HG03354 (cell line): ENCODE measurements around the gene SRGAP1.
"Not testable (repeated sequence)": the region's sequence is repeated elsewhere in the genome, so short reads cannot be mapped to it uniquely, and the experiment has no call there.

ENCODE experiments used
- ATAC-seq: cut with Tn5 transposase; IDR thresholded peaks from one replicate; pipeline ENCODE4 v1.9.1; 2021; ENCODE audit warnings: mild to moderate bottlenecking; ENCODE audit not compliant: unreplicated experiment, poor library complexity, severe bottlenecking

Gene SRGAP1

DNA sequence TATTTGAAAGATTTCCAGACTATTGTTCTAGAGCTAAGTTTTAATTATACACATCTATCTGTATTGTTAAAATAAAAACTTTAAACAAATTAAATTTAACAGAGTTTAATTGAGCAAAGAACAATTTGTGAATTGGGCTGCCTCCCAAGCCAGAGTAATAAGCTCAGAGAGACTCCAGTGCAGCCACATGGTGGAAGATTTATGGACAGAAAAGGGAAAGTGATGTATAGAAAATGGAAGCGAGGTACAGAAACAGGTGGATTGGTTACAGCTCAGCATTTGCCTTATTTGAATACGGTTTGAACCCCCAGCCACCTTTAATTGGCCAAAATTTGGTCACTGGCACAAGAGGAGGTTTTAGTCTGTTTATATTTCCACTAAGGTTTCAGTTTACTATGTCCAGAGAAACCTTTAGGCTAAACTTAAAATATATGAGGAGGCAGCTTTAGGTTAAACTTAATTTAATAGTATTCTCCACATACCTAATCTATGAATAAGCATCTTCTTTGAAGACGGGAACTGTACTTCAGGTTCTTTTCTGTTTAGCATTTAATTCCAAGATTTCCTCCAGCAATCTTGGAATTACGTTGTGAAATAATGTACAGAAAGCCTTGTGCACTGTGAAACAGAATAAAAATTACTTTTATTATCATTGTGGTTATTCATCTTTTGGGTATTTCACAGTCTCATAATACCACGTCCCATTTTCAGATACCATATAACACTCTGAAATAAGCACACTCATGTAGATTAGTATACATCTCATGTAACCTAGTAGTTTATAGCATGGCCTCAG, 19.4 kb downstream of the SRGAP1 start:
- ATAC-seq: no peak

DNA sequence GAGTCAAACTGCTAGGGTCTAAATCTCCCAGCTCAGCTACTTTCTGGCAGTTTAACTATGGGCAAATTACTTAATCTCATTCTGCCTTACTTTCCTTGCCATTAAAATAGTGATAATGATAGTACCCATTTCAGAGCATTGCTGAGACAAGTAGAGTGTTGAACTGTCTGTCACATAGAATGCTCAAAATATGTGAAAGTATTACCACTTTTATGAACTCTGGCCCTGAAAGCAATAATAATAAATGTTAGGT, 19.9 kb downstream of the SRGAP1 start:
- no peak for ATAC-seq

DNA sequence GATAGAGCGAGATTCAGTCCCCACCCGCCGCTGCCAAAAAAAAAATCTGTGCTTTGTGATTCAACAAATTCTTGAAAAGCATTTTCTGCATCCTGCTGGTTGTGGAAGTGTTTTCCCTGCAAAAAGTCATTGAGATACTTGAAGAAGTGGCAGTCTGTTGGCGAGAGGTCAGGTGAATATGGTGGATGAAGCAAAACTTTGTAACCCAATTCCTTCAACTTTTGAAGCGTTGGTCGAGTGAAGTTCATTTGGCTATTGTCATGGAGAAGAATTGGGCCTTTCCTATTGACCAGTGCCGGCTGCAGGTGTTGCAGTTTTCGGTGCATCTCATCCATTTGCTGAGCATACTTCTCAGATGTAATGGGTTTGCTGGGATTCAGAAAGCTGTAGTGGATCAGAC, 20.9 kb downstream of the SRGAP1 start:
- no peak for ATAC-seq

DNA sequence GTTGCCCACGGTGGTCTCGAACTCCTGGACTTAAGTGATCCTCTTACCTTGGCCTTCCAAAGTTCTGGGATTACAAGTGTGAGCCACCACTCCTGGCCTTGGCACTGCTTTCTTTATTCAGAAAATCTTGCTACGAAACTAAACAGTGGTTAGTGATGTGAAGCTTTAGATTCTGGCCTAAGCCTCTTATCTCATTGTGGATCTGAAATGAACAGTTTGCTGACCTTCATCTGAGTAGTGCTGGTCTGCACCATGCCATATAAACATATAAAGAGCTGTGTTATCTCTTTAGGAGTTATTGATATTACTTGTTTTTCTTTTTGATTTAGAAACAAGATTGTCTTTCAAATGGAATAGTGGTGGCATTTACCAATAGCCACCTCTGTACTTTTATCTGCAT, 22.6 kb downstream of the SRGAP1 start:
- ATAC-seq: no peak

DNA sequence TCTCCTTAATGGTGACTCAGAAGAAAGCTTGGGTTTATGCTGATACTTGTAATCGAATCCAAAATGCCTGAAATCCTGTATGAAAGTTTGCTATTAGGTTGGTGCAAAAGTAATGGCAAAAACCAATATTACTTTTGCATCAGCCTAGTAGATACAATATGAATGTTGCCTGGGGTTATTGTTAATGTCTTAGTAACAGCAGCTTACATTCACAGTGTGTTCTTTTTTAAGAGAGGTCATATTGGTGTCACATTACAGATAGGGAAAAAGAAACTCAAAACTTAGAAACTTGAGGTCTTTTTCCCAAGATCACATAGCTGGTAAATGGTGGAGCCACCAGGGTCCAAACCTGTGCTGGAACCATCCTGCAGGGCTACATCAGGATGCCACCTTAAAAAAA, 25.2 kb downstream of the SRGAP1 start:
- ATAC-seq: no peak

DNA sequence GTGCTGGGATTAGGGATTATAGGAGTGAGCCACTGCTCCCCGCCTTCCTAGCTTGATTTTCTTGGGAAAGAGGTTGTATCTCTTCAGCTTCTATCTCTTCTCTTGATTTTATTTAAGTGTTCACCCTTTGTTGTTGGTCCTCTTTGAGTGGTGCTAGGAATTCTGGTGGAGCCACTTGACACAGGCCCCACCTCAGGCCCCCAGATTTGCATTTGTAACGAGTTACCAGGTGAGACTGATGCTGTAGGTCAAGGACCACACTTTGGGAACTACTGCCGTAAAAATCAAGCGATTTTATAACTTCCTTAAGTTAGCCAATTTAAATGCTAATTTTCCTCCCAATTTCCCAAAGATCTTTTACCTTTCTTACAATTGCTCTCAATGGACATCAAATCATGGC, 26.3 kb downstream of the SRGAP1 start:
- ATAC-seq: no peak

DNA sequence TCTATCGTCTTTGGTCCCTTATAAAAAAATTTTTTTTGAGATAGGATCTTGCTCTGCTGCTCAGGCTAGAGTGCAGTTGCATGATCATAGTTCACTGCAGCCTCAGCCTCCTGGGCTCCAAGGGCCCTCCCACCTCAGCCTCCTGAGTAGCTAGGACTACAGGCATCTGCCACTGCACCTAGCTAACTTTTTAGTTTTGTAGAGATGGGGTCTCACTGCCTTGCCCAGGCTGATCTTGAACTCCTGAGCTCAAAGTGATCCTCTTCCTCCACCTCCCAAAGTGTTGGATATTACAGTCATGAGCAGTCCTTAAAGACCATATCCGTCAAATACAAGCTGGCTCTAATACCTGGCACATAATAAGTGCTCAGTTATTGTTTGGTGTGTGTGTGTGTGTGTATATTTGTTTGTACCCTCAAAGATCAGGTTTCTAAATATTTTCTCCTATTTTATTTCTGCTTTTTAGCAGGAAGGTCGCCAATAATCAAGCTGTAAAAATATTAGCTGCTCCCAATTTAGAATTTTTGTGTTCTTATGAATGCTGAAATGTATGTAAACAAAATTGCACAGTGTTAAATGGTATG, 30.5 kb downstream of the SRGAP1 start:
- no peak for ATAC-seq

DNA sequence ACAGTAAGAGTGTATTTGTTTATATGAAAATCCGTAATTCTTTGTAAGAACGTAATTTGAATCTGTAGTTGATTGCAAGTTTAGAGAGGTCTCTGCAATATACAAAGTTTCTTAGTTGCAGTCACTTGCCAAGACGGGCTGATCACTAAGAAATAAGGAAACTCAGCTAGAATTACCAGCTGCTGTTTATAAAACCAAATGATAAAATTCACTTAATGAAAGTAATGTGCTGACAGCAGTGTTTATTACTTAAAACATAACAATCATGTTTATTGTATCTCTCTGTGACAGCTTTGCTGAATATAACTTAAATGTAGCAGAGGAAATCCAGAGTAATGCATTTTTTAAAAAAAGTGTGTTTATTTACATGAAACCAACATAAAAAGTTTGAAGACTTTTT, 31.2 kb downstream of the SRGAP1 start:
- ATAC-seq: no peak

DNA sequence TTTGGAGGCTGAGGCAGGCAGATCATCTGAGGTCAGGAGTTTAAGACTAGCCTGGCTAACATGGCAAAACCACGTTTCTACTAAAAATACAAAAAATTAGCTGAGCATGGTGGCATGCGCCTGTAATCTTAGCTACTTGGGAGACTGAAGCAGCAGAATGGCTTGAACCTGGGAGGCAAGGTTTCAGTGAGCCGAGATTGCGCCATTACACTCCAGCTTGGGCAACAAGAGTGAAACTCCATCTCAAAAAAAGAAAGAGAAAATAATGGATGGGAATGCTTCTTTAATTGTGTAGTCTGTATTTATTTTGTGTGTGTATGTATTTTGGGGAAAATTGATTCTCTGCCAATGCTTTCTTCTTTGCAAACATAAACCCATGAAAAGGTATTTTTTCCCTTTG, 32.5 kb downstream of the SRGAP1 start:
- no peak for ATAC-seq

DNA sequence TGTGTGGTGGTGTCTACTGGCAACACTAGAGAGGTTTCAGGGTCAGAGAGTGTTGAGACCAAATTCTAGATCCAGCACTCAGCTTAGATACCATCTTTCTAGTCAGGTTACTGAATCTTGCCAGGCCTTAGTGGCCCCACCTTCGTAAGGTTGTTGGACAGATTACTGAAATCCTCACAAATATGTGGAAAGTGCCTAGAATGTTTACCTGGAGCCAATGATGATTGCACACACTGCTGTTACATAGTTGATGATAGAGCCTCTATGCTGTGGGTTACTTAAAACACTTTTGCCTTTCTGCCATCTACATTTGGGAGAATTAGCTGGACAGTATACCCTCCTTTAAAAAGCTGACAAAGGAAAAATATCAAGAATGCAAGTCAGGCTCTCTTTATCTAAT, 33.2 kb downstream of the SRGAP1 start:
- no peak for ATAC-seq

DNA sequence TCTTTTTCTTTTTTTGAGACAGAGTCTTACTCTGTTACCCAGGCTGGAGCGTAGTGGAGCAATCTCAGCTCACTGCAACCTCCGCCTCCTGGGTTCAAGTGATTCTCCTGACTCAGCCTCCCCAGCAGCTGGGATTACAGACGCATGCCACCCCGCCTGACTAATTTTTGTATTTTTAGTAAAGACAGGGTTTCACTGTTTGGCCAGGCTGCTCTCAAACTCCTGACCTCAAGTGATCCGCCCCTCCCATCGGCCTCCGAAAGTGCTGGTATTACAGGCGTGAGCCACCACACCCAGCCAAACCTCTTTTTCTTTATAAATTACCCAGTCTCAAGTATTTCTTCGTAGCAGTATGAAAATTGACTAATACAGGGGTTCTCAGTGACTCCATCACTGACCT, 35.7 kb downstream of the SRGAP1 start:
- ATAC-seq: not testable (repeated sequence)

DNA sequence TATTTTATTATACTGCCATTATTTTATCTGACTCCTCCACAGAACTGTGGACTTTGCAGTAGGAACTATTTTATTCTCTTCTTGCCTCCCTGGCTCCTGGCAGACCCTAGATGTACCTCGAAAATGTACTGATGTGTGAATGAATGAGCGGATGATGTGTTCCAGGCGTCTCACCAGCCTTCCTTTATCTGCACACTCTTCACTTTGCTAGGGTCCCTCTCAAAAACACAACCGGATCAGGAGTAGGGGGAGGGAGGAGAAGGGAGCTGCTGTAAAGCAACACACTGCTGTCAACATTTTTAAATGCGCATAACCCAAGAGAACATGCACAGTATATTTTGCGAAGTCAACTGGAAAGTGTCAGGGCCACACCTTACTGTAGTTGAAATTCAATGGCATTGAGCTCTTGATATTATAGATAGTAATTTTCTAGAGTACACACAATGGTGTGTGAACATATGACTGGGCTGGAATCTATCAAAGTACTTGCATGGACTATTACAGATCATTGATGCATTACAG, 36.3 kb downstream of the SRGAP1 start:
- no peak for ATAC-seq

DNA sequence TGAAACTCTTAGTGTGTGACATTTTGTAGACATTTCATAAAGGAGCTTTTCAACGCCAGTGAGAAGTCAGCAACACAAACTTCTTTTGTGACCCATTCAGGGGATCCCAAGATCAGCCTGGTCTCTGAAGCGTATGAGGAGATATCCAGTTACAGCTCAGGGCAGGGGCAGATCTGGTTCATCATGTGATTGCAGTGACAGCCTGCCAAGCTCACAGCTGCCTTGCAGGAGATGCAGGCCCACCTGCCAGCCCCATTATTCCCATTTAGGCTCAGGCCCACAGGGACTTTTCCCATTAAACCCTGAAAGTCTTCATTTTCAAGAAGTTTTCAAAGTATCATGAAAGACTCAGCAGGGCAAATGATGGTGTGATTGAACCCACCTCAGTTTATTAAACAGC, 38.3 kb downstream of the SRGAP1 start:
- no peak for ATAC-seq

DNA sequence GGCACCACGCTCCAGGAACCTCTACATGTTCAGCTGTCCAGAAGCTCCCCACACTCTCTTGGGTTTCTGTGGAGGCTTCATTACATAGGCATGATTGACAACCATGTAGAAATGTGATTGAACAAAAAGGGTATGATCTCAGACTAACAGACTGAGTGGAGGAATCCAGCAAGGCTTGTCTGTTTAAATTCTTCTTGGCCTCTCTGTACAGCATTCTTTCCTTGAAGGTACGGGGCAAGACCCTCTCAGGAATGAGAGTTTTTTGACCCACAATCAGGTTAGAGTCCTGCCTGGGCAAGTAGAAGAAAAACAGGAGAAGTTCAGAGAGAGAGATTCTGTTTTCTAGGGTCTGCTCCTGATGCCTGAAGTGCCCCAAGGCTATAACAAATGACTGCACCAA, 40.9 kb downstream of the SRGAP1 start:
- no peak for ATAC-seq

DNA sequence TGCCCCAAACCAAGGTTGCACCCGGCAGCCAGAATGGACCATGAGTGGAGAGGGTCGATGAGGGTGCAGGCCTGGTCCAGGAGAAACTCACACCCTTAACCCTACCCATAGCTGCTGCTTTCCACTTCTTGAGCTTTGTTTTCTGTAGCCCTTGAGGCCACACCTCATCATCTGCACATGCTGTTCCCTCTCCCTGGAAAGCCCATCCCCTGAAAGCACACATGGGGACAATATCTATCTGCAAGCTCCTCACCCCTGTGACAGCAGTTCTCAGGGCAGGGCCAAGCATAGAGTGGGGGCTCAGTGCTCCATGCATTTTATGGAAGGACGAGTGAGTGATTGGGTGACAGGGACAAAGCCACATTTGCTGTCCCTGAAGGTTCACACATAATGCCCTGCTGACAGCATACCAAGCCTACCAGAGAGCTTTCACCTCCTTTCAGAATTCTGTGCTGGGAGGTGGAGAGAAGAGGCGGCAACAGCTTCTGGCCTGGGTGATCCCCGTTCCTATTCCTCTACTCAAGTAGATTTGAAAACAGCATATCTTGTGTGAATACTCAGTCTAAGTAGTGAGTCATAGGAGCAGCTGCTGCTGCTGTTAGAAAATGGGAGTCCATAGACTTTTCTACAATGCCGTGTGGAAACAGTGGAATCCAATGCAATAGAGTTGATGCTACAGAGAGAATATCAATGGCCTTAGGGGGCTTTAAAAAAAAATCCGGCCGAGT, 44.6 kb downstream of the SRGAP1 start:
- ATAC-seq: no peak

DNA sequence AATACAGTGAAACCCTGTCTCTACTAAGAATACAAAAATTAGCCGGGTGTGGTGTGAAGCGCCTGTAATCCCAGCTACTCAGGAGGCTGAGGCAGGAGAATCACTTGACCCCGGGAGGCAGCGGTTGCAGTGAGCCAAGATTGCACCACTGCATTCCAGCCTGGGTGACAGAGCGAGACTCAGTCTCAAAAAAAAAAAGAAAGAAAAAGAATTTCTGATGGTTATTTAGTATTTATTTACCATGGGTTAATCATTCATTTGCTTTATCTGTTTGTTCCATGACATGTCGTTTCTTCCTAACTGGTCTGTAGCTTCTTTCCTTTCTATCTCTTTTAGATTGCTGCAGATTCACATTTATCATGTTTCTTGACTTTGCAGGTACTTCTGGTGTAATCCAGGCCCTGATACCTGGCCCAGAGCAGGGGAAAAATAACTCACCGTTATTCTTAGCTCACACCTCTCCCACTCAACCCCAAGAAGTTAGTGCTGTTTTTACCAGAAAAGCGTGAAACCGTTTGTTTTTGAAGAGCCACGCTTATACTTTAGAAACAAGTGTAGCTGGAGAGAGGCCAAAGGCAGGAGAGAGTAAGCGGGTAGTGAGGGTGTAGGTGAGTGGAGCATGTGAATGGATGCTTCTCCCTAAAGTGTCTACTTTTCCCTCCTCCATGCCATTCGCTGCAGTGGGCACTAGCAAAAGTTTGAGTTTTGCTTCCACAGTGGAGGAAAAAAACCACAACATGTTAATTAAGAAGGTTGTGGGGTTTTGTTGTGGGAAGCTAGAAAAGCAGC, 45.4 kb downstream of the SRGAP1 start:
- no peak for ATAC-seq

DNA sequence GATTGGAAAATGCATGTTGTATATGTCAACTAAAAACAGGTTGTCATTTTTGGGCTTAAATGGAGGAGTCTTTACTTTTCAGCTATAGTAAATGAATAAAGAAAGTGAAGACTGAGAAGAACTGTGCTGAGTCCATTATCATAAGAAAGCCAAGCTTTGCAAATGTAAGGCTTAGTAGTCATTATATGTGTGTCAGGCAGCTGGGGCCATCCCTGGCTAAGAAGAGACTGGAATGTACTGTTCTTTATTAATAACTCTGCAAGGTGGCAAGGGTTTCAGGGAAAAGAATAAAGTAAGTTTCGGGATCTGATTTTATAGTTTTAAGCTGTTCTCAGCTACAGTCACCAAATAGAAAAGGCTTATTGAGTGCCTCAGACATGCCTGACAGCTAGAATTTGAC, 48.7 kb downstream of the SRGAP1 start:
- ATAC-seq: no peak

DNA sequence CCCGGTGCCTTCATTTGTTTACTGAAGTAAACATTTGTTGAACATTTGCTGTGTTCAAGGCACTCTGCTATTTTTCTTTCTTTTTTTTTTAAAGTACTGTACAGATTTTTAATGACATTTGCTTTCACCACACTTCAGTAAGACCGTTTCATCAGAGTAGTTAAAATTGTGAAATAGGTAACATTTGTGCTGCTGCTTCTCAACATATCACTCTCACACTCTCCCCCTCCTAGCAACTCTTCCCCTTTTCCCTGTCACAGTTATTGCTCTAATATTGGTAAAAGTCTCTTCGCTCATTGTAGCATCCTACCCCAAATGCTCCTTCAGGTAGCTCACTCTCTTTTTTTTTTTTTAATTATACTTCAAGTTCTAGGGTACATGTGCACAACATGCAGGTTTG, 49.6 kb downstream of the SRGAP1 start:
- ATAC-seq: no peak

DNA sequence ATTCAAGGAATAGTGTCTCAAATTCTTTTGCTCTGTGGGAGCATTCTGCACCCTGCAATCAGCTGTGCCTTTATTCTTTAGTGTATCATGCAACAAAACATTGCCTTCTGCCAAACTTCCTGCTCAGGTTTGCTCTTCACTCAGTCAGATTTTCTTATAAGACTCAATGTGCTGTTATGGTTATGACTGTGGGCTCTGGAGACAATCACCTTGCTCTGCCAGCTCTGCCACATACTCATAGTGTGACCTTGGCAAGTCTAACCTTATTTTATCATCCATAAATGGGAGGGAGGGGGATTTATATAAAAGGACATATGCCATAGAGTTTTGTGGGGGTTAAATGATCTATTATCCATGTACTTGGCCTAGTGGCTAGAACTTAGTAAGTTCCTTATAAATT, 51.3 kb downstream of the SRGAP1 start:
- ATAC-seq: no peak

DNA sequence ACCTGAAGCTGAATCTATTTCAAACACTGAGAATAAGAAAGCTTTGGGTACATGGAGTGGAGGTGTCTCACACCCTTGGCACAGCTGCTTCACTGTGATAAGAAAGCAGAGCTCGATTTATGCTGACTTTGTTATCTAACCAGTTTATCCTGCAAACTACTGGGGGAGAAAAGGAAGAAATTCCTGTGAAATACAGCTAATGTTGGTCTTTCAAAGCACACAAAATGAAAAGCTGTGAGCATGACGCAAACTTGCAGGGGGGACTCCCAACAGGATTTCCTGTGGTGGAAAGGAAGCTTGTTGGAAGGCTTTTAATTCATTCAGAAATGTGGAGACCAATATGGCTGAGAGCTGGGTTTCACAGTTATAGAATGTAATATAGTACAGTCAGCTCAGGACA, 53.4 kb downstream of the SRGAP1 start:
- ATAC-seq: no peak
